Left ventricle myocardium superior (tissue), 1 donor: ENCODE measurements around the gene FRMD1. TPM values are rescaled to one million over a fixed set of nuclear protein-coding genes. Genes with fewer than 3 reads are reported as not detected.

ENCODE experiments used
- ATAC-seq: fragments of 200-7000 bp; cut with Tn5 transposase; one replicate; pipeline ENCODE4 v1.9.1; 2020; ENCODE audit warnings: mild to moderate bottlenecking, moderate library complexity
- DNase-seq: peaks from one replicate; pipeline ENCODE4 v3.0.0-alpha.2; 2020
- intact Hi-C: fragments of 100-400 bp; cut with micrococcal nuclease; formaldehyde crosslinking; loops from one replicate; pipeline ENCODE4 v1.11.0; 2022
- long read RNA-seq: library from polyadenylated mRNA; unstranded; transcript quantifications from one replicate; pipeline ENCODE4 v2.0.0, GENCODE V29; 2021
- total RNA-seq: library from RNA; stranded (reverse); fragmentation: NEBNext Ultra II Directional; extraction: Animal tissue kit (Norgen Biotek cat#: 25700); gene quantifications from one replicate; pipeline ENCODE4 v1.2.1, GENCODE V29; 2021
- donor health status: DM: no; HTN: yes; CAD: no; lungs with severe emphysema.

Gene FRMD1
- total RNA-seq: 0.45 TPM
- long read RNA-seq, partial matches to known transcripts: 0 of 1 reads
- long read RNA-seq, other reads (novel, unspliced or antisense): 1 of 1 reads

GRCh38 chr6:168078943-168079405, at the start of gene FRMD1:
Gene FRMD1 (minus strand): TSS chr6:168079212. CDS start chr6:168079094, 118 bp downstream.
- intact Hi-C loops: no loop called here
- DNase-seq (no peak), ATAC-seq (peak; percentile 65)

- ATAC-seq: no peak
- intact Hi-C loops: no loop called here
Observed at GRCh38 chr6:168128006-168128630, 49.1 kb upstream of the FRMD1 start.

GRCh38 chr6:168127384-168127868, 48.4 kb upstream of the FRMD1 start:
- peak; percentile 72 for DNase-seq
- ATAC-seq: peak; percentile 90
- intact Hi-C loops: no loop called here

More at GRCh38 chr6:168128006-168128630, 49.1 kb upstream of the FRMD1 start:
- no peak for DNase-seq

- intact Hi-C loops: no loop called here
- no peak for DNase-seq
Observed at GRCh38 chr6:168126566-168127383, 47.8 kb upstream of the FRMD1 start.

GRCh38 chr6:168125429-168126001, 46.5 kb upstream of the FRMD1 start:
- intact Hi-C loops: no loop called here
- no peak for DNase-seq
- no peak for ATAC-seq

More at GRCh38 chr6:168126566-168127383, 47.8 kb upstream of the FRMD1 start:
- no peak for ATAC-seq

GRCh38 chr6:168124921-168125320, 45.9 kb upstream of the FRMD1 start:
- DNase-seq: no peak
- intact Hi-C loops: no loop called here
- no peak for ATAC-seq

- ATAC-seq (no peak), DNase-seq (no peak)
- intact Hi-C loops: no loop called here
Observed at GRCh38 chr6:168124158-168124557, 45.1 kb upstream of the FRMD1 start.

GRCh38 chr6:168123165-168123911, 44.3 kb upstream of the FRMD1 start:
- DNase-seq (no peak), ATAC-seq (no peak)
- intact Hi-C loops: no loop called here

- intact Hi-C loops: no loop called here
- no peak for ATAC-seq
- no peak for DNase-seq
Observed at GRCh38 chr6:168122521-168122920, 43.5 kb upstream of the FRMD1 start.

GRCh38 chr6:168122011-168122410, 43.0 kb upstream of the FRMD1 start:
- no peak for DNase-seq
- intact Hi-C loops: no loop called here
- ATAC-seq: no peak

- ATAC-seq (no peak), DNase-seq (no peak)
- intact Hi-C loops: no loop called here
Observed at GRCh38 chr6:168121303-168121665, 42.3 kb upstream of the FRMD1 start.

GRCh38 chr6:168120390-168121302, 41.6 kb upstream of the FRMD1 start:
- DNase-seq (no peak), ATAC-seq (no peak)
- intact Hi-C loops: no loop called here

GRCh38 chr6:168119539-168119938, 40.5 kb upstream of the FRMD1 start:
- DNase-seq (no peak), ATAC-seq (no peak)
- intact Hi-C loops: loop anchor here (5.0 kb wide), 1 partner anchor 212 kb away; no protein-coding TSS in a partner anchor

GRCh38 chr6:168118935-168119334, 39.9 kb upstream of the FRMD1 start:
- intact Hi-C loops: loop anchor here (5.0 kb wide), 1 partner anchor 212 kb away; no protein-coding TSS in a partner anchor
- no peak for DNase-seq

GRCh38 chr6:168117942-168118341, 38.9 kb upstream of the FRMD1 start:
- no peak for DNase-seq

More at GRCh38 chr6:168118935-168119334, 39.9 kb upstream of the FRMD1 start:
- ATAC-seq: no peak

GRCh38 chr6:168116975-168117899, 38.2 kb upstream of the FRMD1 start:
- intact Hi-C loops: loop anchor here (5.0 kb wide), 1 partner anchor 210 kb away; no protein-coding TSS in a partner anchor
- no peak for DNase-seq
- no peak for ATAC-seq

More at GRCh38 chr6:168117942-168118341, 38.9 kb upstream of the FRMD1 start:
- no peak for ATAC-seq
- intact Hi-C loops: loop anchor here (5.0 kb wide), 1 partner anchor 211 kb away; no protein-coding TSS in a partner anchor
